ENCODE data around the gene IL1R2. TPM values are rescaled to one million over a fixed set of nuclear protein-coding genes. Genes with fewer than 3 reads are reported as not detected.

The IL1R2 gene
- total and polyA plus RNA-seq, 9 of the 15 experiments (the other 6 are each of a cell fraction or from before 2014, with no cell fraction given), result 0.13 TPM; not detected in 8

GRCh38 chr2:102000813-102001766, 9.3 kb downstream of the IL1R2 start:
- FAIRE-seq (no peak), ATAC-seq (no peak), DNase-seq (ENCODE audit: extremely low read depth in 1 of 4, low spot score in 3 of 4) (no peak)
- POLR2A ChIA-PET, result no interaction called here
- Histone ChIP-seq H3K9me3 (replicated peaks; ENCODE audit: control insufficient read depth, insufficient read depth, low read depth, low read length) (no peaks in the 10 kb centered on the region), H3K36me3 (ENCODE audit: control insufficient read depth, insufficient read depth, low read length) (no peaks in the 10 kb centered on the region), H3K27ac (ENCODE audit: extremely low read depth, low read depth, low read length) (no peak overlapping the region), H3K27me3 (ENCODE audit: control insufficient read depth in 2 of 2, insufficient read depth in 2 of 2, low read length in 2 of 2) (peaks cover 28 to 43% of the 10 kb centered on the region in 2 experiments), H2AFZ (ENCODE audit: low read depth, low read length) (no peak overlapping the region), H3K79me2 (ENCODE audit: control insufficient read depth, insufficient read depth, low read length) (no peaks in the 10 kb centered on the region), H3K4me2 (ENCODE audit: insufficient read depth, low read length) (no peak overlapping the region), H3K4me3 (no peak overlapping the region), H3K9ac (ENCODE audit: insufficient read depth in 1 of 2, low read depth in 2 of 2, low read length in 2 of 2) (no peak overlapping the region), H4K20me1 (replicated peaks; ENCODE audit: control insufficient read depth, insufficient read depth, low read length) (no peaks in the 10 kb centered on the region), H3K4me1 (replicated peaks in 1 of 2; ENCODE audit: control insufficient read depth in 2 of 2, insufficient read depth in 2 of 2, low read length in 2 of 2) (no peaks in the 10 kb centered on the region), H3K9me1 (ENCODE audit: control insufficient read depth, insufficient read depth, low read length) (no peaks in the 10 kb centered on the region)
- 7% methylated on average over 6 of the region's 7 CpGs for WGBS (ENCODE audit: insufficient coverage, low coverage, missing lambda C conversion rate)
- TF ChIP-seq CHD4 (IDR thresholded peaks at IDR 0.05; ENCODE audit: insufficient read depth, insufficient replicate concordance, low read depth, low read length, poor library complexity, severe bottlenecking), result no peak
- TF ChIP-seq ATF4 (CRISPR knock-in tag; IDR thresholded peaks at IDR 0.05), result no peak
- TF ChIP-seq CCNT2 (IDR thresholded peaks at IDR 0.05; ENCODE audit: borderline replicate concordance, extremely low read depth, insufficient read length, low read depth, low read length), result no peak
- TF ChIP-seq, protein P1, sequence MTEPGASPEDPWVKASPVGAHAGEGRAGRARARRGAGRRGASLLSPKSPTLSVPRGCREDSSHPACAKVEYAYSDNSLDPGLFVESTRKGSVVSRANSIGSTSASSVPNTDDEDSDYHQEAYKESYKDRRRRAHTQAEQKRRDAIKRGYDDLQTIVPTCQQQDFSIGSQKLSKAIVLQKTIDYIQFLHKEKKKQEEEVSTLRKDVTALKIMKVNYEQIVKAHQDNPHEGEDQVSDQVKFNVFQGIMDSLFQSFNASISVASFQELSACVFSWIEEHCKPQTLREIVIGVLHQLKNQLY (CRISPR knock-in tag; conservative IDR thresholded peaks at IDR 0.05), result no peak
- no peak for TF ChIP-seq ATF7 (IDR thresholded peaks at IDR 0.05)
- TF ChIP-seq ZKSCAN8 (CRISPR knock-in tag; IDR thresholded peaks at IDR 0.05), result no peak
- intact Hi-C loops (cut with micrococcal nuclease) (no loop called here), in situ Hi-C loops (cut with MboI) (no loop called here)
- CTCF ChIA-PET (ENCODE audit: low intra/inter-chr PET ratio), result no interaction called here
- BruUV-seq (replicated peaks), result no TSS peak

Measured in K562 (cell line).